LNCaP clone FGC (cell line): ENCODE data around the gene PCDH9.

Source experiments
- DNase-seq: peaks from one replicate; pipeline ENCODE4 v3.0.0-alpha.2; 2011; ENCODE audit warnings: low read depth
- H3K4me3 ChIP-seq: 2 replicates; pipeline ENCODE4 v1.5.1; 2011; ENCODE audit warnings: mild to moderate bottlenecking, low read depth, low read length, control low read depth
- TF ChIP-seq, protein P1 (sequence below): IDR thresholded peaks from 2 replicates; pipeline ENCODE4 v1.5.1; 2012; ENCODE audit warnings: mild to moderate bottlenecking; ENCODE audit not compliant: control insufficient read depth, insufficient read depth; ENCODE audit errors: extremely low read depth

PCDH9 gene

DNA sequence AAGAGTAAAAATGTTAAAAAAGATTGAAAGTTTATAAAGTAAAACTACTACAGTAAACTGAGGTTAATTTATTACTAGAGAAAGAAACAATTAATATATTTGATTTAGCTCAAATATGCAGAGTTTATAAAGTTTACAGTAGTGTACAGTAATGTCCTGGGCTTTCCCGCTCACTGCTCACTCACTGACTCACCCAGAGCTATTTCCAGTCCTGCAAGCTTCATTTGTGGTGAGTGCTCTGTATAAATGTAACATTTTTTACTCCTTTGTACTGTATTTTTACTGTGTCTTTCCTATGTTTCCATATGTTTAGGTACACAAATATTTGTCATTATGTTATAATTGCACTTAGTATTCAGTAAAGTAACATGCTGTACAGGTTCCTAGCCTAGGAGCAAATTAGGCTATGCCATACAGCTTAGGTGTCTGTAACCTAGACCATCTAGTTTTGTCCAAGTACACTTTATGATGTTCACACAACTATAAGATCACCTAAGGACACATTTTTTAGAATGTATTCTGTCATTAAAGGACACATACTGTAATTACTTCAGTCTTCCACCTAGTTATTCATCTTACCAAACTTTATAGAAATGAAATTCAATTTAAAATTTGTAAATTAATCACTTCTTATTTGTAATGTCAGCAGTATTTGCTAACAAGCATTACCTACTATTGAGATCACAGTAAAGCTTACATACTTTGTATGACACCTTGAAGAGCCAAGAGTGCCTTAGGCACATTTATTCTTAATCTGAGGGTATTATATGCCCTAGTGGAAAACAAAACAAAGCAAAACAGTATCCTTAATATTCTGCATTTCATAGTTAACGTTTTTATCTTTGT lies 683.4 kb downstream of the PCDH9 start:
- H3K4me3 ChIP-seq, result no peak overlapping the region
- DNase-seq, result no peak
- TF ChIP-seq, protein P1, sequence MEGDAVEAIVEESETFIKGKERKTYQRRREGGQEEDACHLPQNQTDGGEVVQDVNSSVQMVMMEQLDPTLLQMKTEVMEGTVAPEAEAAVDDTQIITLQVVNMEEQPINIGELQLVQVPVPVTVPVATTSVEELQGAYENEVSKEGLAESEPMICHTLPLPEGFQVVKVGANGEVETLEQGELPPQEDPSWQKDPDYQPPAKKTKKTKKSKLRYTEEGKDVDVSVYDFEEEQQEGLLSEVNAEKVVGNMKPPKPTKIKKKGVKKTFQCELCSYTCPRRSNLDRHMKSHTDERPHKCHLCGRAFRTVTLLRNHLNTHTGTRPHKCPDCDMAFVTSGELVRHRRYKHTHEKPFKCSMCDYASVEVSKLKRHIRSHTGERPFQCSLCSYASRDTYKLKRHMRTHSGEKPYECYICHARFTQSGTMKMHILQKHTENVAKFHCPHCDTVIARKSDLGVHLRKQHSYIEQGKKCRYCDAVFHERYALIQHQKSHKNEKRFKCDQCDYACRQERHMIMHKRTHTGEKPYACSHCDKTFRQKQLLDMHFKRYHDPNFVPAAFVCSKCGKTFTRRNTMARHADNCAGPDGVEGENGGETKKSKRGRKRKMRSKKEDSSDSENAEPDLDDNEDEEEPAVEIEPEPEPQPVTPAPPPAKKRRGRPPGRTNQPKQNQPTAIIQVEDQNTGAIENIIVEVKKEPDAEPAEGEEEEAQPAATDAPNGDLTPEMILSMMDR, result no peak

DNA sequence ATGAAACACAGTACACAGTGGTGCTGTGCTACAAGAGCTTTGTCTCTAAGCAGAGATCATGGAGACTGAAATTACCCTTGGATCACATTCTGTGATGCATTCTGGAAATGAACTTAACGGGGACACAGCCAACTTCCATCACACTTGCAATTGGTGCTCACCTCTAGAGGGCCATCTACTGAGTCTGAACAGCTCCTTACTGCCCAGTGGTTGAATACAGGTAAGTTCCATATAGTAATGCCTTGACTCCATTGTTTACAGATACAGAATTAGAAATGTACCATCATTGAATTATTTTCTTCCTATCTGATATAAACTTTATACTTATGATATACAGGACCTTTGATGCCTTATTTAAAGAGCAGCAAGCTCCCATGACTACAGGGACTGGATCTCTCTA lies 686.4 kb downstream of the PCDH9 start:
- no peak overlapping the region for H3K4me3 ChIP-seq
- DNase-seq, result no peak
- TF ChIP-seq, protein P1, result peak; percentile 35

DNA sequence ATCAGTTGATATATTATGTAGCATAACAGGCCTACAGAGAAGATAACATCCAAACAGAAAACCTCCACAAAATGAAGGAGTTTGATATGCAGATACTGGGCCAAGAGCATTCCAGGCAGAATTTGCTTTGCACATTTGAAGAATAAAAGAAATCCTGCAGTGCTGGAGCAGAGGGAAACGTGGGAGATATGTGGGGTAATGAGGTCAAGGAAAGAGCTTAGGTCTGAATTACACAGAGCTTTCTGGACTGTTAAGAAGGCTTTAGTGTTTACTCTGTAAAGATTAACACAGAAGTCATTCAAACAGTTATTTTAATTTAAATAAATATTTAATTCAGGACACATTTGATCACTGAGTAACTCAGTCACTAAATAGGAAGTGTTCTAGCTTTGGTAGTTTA lies 692.7 kb downstream of the PCDH9 start:
- TF ChIP-seq, protein P1, result no peak
- DNase-seq, result no peak
- H3K4me3 ChIP-seq, result no peak overlapping the region

DNA sequence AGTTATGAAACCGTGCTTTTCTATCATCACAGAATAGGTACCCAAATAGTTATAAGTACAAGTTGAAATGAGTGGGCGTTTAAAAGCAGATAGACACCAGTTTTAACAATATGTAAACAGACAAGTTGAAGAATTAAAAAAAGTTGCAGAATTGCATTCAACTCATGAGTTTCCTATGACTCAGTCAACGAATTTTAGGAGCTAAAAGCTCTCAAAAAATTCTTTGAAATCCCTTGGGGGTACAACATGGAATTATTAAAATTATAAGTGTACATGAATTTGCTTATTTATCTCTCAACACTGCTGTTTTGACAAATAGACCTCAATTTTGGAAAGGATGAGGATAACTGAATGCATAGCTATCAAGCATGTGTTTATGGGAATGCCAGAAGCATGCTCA lies 693.4 kb downstream of the PCDH9 start:
- DNase-seq, result no peak
- TF ChIP-seq, protein P1, result no peak

DNA sequence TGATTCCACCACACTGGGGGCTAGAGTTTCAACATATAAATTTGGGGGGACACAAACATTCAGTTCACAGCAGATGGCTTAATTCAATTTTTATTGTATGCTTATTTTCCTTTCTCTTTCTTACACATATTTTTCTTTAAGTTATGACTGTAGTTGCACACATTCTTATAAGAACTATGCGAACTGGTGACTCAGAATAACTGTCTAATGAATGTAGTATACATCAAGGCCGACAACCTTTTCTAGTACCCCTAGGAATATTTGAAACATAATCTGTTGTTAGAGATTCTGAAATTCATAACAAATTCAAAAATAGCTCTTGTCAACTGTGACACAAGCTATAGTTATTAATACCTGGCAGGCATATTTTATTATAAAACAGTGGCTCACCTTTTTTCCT lies 695.6 kb downstream of the PCDH9 start:
- TF ChIP-seq, protein P1, result no peak
- H3K4me3 ChIP-seq, result no peak overlapping the region
- DNase-seq, result no peak

More for the DNA sequence above, 693.4 kb downstream of the PCDH9 start:
- H3K4me3 ChIP-seq, result no peak overlapping the region

DNA sequence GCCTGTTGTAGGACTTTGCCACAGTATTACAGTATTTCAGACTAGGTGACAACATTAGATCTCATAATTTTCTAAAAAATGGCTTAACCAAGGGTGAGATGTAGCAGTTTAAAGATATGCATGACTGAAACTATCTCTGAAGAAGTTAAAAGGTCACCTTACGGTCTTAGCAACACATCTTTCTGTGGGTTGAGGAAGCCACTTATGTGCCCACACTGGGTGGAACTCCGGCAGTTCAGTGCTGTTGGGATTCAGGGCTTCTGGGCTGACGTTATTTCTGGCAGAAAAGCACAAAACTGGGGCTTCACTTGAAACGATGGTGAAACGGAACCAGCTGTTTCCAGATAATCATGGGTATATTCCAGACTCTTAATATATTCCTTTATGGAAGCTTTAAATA lies 697.3 kb downstream of the PCDH9 start:
- TF ChIP-seq, protein P1, result no peak
- H3K4me3 ChIP-seq, result no peak overlapping the region
- DNase-seq, result no peak

DNA sequence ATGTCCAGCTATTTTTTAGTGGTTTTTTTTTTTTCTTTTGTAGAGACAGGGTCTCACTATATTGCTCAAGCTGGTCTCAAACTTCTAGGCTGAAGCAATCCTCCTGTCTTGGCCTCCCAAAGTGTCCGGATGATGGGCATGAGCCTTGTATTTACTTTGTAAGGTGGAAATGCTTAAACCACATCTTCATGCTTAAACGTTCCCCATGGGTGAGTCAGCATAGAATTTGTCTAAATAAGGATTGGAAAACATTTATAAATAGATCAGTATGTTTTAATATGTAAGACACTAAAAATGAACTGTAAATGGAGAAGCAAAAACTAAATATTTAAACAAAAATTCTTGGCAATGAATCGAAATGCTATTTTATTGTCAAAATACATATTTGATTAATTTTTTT lies 698.0 kb downstream of the PCDH9 start:
- DNase-seq, result no peak
- no peak overlapping the region for H3K4me3 ChIP-seq
- TF ChIP-seq, protein P1, result no peak
